Esophagus squamous epithelium (tissue), 4 donors: ENCODE measurements around the gene NEK4.
A peak's percentile ranks its signal among the peaks of the same experiment; 100 is the strongest.

Source experiments
- POLR2A ChIP-seq, 4 donors: fragments of 450-650 bp; IDR thresholded peaks; one replicate each; pipeline ENCODE4 v1.6.1; 2017; ENCODE audit warnings: antibody characterized with exemption in 4 of 4, mild to moderate bottlenecking in 4 of 4, moderate library complexity in 3 of 4
- TF ChIP-seq, protein P1 (sequence below), 6 experiments: fragments of 450-650 bp in 4 of 6; fragments of 200-600 bp in 2 of 6; sonication (generic) in 2 of 6; IDR thresholded peaks; one replicate each; pipeline ENCODE4 v1.5.1; 2016 to 2019; ENCODE audit warnings: antibody characterized with exemption in 6 of 6, mild to moderate bottlenecking in 4 of 6, moderate library complexity in 4 of 6

- no peak for TF ChIP-seq POLR2A (IDR thresholded peaks at IDR 0.05)
- TF ChIP-seq, protein P1, sequence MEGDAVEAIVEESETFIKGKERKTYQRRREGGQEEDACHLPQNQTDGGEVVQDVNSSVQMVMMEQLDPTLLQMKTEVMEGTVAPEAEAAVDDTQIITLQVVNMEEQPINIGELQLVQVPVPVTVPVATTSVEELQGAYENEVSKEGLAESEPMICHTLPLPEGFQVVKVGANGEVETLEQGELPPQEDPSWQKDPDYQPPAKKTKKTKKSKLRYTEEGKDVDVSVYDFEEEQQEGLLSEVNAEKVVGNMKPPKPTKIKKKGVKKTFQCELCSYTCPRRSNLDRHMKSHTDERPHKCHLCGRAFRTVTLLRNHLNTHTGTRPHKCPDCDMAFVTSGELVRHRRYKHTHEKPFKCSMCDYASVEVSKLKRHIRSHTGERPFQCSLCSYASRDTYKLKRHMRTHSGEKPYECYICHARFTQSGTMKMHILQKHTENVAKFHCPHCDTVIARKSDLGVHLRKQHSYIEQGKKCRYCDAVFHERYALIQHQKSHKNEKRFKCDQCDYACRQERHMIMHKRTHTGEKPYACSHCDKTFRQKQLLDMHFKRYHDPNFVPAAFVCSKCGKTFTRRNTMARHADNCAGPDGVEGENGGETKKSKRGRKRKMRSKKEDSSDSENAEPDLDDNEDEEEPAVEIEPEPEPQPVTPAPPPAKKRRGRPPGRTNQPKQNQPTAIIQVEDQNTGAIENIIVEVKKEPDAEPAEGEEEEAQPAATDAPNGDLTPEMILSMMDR (IDR thresholded peaks at IDR 0.05), result peak in 4 of 6 experiments; percentile 9 to 49 (median 28)
Observed at GRCh38 chr3:52798978-52799476, 28.3 kb upstream of the NEK4 start.
